ENCODE results near the gene TMEM187. TPM values are rescaled to one million over a fixed set of nuclear protein-coding genes. Genes with fewer than 3 reads are reported as not detected.

The TMEM187 gene
- total RNA-seq, 1 donor from 2014 or later: 8.6 TPM

DNA sequence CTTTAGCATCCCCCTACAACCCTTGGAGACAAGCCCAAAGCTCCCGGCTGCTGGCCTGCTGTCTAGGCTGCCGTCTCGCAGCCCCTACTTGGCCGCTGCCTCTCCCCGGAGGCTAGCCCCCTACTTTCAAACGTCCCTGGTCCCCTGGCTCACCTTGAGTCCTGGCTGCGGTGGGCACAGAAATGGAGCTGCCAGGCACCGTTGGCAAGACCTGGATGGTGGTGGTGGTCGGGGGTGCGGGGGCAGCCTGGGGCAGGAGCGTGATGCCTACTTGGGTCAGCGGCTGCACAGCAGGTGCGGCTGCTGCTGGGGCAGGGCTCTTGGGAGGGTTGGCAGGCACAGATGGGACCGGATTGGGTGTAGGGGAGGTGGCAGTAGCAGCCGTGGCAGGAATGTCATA, 12.9 kb upstream of the TMEM187 start:
- Histone ChIP-seq H4K20me1 (ENCODE audit: insufficient read depth, low read length) (peaks cover 38% of the 10 kb centered on the region), H3K36me3 (ENCODE audit: insufficient read depth, low read length) (peaks cover 5% of the 10 kb centered on the region), H3K4me1 (ENCODE audit: insufficient read depth, low read length) (no peaks in the 10 kb centered on the region), H3K27ac (ENCODE audit: low read depth, low read length) (no peak overlapping the region), H3K27me3 (ENCODE audit: insufficient read depth, low read length) (no peaks in the 10 kb centered on the region), H3K4me3 (ENCODE audit: insufficient read depth, low read depth, low read length) (no peak overlapping the region), H3K9me3 (ENCODE audit: insufficient read depth, low read depth, low read length) (no peaks in the 10 kb centered on the region), H3K9ac (ENCODE audit: low read length) (no peak overlapping the region), H3K79me2 (ENCODE audit: insufficient read depth, low read length) (peaks cover 41% of the 10 kb centered on the region), H2AFZ (ENCODE audit: low read depth, low read length) (no peak overlapping the region), H3K4me2 (ENCODE audit: low read length) (no peak overlapping the region)
- no peaks in the 10 kb centered on the region for H3K9me3 Mint-ChIP-seq (ENCODE audit: unreplicated experiment)
- DNase-seq (ENCODE audit: low read depth): no peak
- TF ChIP-seq, protein P1, sequence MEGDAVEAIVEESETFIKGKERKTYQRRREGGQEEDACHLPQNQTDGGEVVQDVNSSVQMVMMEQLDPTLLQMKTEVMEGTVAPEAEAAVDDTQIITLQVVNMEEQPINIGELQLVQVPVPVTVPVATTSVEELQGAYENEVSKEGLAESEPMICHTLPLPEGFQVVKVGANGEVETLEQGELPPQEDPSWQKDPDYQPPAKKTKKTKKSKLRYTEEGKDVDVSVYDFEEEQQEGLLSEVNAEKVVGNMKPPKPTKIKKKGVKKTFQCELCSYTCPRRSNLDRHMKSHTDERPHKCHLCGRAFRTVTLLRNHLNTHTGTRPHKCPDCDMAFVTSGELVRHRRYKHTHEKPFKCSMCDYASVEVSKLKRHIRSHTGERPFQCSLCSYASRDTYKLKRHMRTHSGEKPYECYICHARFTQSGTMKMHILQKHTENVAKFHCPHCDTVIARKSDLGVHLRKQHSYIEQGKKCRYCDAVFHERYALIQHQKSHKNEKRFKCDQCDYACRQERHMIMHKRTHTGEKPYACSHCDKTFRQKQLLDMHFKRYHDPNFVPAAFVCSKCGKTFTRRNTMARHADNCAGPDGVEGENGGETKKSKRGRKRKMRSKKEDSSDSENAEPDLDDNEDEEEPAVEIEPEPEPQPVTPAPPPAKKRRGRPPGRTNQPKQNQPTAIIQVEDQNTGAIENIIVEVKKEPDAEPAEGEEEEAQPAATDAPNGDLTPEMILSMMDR (IDR thresholded peaks at IDR 0.05; ENCODE audit: insufficient read depth, low read depth, low read length): no peak
- TF ChIP-seq EZH2 (IDR thresholded peaks at IDR 0.05; ENCODE audit: insufficient read depth, low read length): no peak
- no peak overlapping the region for H3K27ac Mint-ChIP-seq (ENCODE audit: unreplicated experiment)
- H3K4me1 Mint-ChIP-seq (ENCODE audit: low read depth, unreplicated experiment): no peaks in the 10 kb centered on the region
- peaks cover 7% of the 10 kb centered on the region for H3K36me3 Mint-ChIP-seq (ENCODE audit: low read depth, unreplicated experiment)
- H3K4me3 Mint-ChIP-seq (ENCODE audit: unreplicated experiment): no peak overlapping the region
- FAIRE-seq: no peak
- H3K27me3 Mint-ChIP-seq (ENCODE audit: low read depth, unreplicated experiment): no peaks in the 10 kb centered on the region

DNA sequence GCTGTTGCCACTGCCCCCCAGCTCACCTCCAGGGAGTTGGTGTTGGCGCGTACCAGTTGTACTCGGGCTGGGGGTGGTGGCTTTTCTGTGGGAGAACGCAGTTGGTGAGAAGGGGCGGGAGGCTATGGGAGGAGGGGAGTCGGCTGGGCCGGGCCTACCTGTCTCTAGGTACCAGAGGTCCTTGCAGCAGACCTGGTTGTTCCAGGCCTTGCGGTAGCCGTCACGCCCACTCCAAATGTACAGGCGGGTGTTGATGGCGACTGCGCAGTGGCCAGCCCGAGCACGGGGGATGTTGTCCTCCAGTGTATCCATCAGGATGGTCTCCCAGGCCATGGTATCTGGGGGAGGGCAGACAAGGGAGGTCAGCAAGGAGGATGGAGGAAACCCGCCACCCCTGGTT, 12.5 kb upstream of the TMEM187 start:
- no peak overlapping the region for H2AFZ ChIP-seq (ENCODE audit: low read depth, low read length)
- Mint-ChIP-seq H3K27me3 (ENCODE audit: low read depth, unreplicated experiment) (no peaks in the 10 kb centered on the region), H3K4me1 (ENCODE audit: low read depth, unreplicated experiment) (no peaks in the 10 kb centered on the region), H3K4me3 (ENCODE audit: unreplicated experiment) (no peak overlapping the region), H3K36me3 (ENCODE audit: low read depth, unreplicated experiment) (peaks cover 7% of the 10 kb centered on the region), H3K27ac (ENCODE audit: unreplicated experiment) (peak overlapping the region; percentile 66), H3K9me3 (ENCODE audit: unreplicated experiment) (no peaks in the 10 kb centered on the region)
- TF ChIP-seq, protein P1 (IDR thresholded peaks at IDR 0.05; ENCODE audit: insufficient read depth, low read depth, low read length): no peak
- TF ChIP-seq EZH2 (IDR thresholded peaks at IDR 0.05; ENCODE audit: insufficient read depth, low read length): no peak
- H3K4me3 ChIP-seq (ENCODE audit: insufficient read depth, low read depth, low read length): no peak overlapping the region
- peaks cover 5% of the 10 kb centered on the region for H3K36me3 ChIP-seq (ENCODE audit: insufficient read depth, low read length)
- no peaks in the 10 kb centered on the region for H3K27me3 ChIP-seq (ENCODE audit: insufficient read depth, low read length)
- no peaks in the 10 kb centered on the region for H3K4me1 ChIP-seq (ENCODE audit: insufficient read depth, low read length)
- no peak for FAIRE-seq
- DNase-seq (ENCODE audit: low read depth): no peak
- peaks cover 45% of the 10 kb centered on the region for H3K79me2 ChIP-seq (ENCODE audit: insufficient read depth, low read length)
- no peak overlapping the region for H3K27ac ChIP-seq (ENCODE audit: low read depth, low read length)
- peaks cover 43% of the 10 kb centered on the region for H4K20me1 ChIP-seq (ENCODE audit: insufficient read depth, low read length)
- no peaks in the 10 kb centered on the region for H3K9me3 ChIP-seq (ENCODE audit: insufficient read depth, low read depth, low read length)
- no peak overlapping the region for H3K4me2 ChIP-seq (ENCODE audit: low read length)
- H3K9ac ChIP-seq (ENCODE audit: low read length): no peak overlapping the region

DNA sequence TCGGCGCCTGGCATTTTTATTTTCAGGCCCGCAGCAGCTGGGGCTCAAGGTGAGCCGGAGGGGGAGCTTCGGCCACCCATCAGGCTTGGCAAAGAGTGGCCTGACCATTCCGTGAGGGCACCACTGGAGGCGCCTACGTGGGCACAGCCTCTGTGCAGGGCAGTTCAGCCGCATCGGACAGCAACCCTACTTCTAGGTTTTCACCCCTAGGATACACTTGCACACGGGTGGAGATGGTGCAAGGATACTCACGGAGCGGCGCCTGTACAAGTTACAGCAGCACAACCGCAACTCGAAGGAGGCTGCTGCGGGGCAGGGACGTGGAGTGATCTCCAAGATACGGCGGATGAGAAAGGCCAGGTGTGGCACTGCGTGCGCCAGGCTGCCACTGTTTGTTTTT, 11.8 kb upstream of the TMEM187 start:
- Histone ChIP-seq H3K36me3 (ENCODE audit: insufficient read depth, low read length) (peaks cover 5% of the 10 kb centered on the region), H3K4me1 (ENCODE audit: insufficient read depth, low read length) (no peaks in the 10 kb centered on the region), H3K9me3 (ENCODE audit: insufficient read depth, low read depth, low read length) (no peaks in the 10 kb centered on the region), H2AFZ (ENCODE audit: low read depth, low read length) (no peak overlapping the region), H3K79me2 (ENCODE audit: insufficient read depth, low read length) (peaks cover 52% of the 10 kb centered on the region), H3K4me3 (ENCODE audit: insufficient read depth, low read depth, low read length) (no peak overlapping the region), H3K4me2 (ENCODE audit: low read length) (no peak overlapping the region), H3K9ac (ENCODE audit: low read length) (no peak overlapping the region), H3K27ac (ENCODE audit: low read depth, low read length) (no peak overlapping the region), H3K27me3 (ENCODE audit: insufficient read depth, low read length) (no peaks in the 10 kb centered on the region), H4K20me1 (ENCODE audit: insufficient read depth, low read length) (peaks cover 50% of the 10 kb centered on the region)
- Mint-ChIP-seq H3K4me3 (ENCODE audit: unreplicated experiment) (no peak overlapping the region), H3K4me1 (ENCODE audit: low read depth, unreplicated experiment) (no peaks in the 10 kb centered on the region), H3K9me3 (ENCODE audit: unreplicated experiment) (no peaks in the 10 kb centered on the region), H3K36me3 (ENCODE audit: low read depth, unreplicated experiment) (peaks cover 7% of the 10 kb centered on the region), H3K27me3 (ENCODE audit: low read depth, unreplicated experiment) (no peaks in the 10 kb centered on the region), H3K27ac (ENCODE audit: unreplicated experiment) (no peak overlapping the region)
- FAIRE-seq (no peak), DNase-seq (ENCODE audit: low read depth) (no peak)
- TF ChIP-seq EZH2 (IDR thresholded peaks at IDR 0.05; ENCODE audit: insufficient read depth, low read length): no peak
- TF ChIP-seq, protein P1 (IDR thresholded peaks at IDR 0.05; ENCODE audit: insufficient read depth, low read depth, low read length): no peak
